IPS-18a (cell line): ENCODE data around the gene NDFIP2.
"Not testable (repeated sequence)": the region's sequence is repeated elsewhere in the genome, so short reads cannot be mapped to it uniquely, and the experiment has no call there.

Source experiments
- H3K27ac ChIP-seq: one replicate; pipeline ENCODE4 v1.5.1; 2013; ENCODE audit warnings: low read length
- H3K27me3 ChIP-seq: one replicate; pipeline ENCODE4 v1.6.1; 2013; ENCODE audit warnings: mild to moderate bottlenecking, low read length; ENCODE audit not compliant: control insufficient read depth, insufficient read depth
- H3K36me3 ChIP-seq: one replicate; pipeline ENCODE4 v1.6.1; 2013; ENCODE audit warnings: low read depth, low read length; ENCODE audit not compliant: control insufficient read depth
- H3K4me1 ChIP-seq: one replicate; pipeline ENCODE4 v1.6.1; 2013; ENCODE audit warnings: low read depth, low read length; ENCODE audit not compliant: control insufficient read depth
- H3K4me3 ChIP-seq: one replicate; pipeline ENCODE4 v1.5.1; 2013; ENCODE audit warnings: low read length
- H3K9ac ChIP-seq: one replicate; pipeline ENCODE4 v1.6.1; 2013; ENCODE audit warnings: mild to moderate bottlenecking, low read length, moderate library complexity
- H3K9me3 ChIP-seq: one replicate; pipeline ENCODE4 v1.6.1; 2013; ENCODE audit warnings: low read depth, low read length; ENCODE audit not compliant: control insufficient read depth

The NDFIP2 gene

DNA sequence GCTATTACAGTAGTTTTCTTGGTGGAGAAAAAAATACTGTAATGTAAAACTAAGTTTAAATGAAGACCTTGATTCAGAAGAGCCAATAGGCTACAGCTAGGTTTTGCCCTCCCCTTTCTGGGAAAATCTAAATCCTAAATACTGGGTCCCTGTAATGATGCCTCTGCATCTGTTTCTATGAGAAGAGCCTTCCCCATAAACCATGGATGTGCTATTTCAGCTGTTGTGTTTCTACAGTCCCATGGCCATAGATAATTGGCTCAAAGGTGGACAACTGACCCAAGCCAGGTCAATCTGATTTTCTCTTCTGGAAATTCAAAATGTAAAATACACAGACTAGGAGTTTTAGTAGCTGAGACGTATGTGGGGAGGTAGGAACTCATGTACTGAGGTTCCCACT is 101.9 kb downstream of the NDFIP2 start:
- Histone ChIP-seq H3K9me3 (no peaks in the 10 kb centered on the region), H3K4me3 (no peak overlapping the region), H3K9ac (no peak overlapping the region), H3K27ac (no peak overlapping the region), H3K36me3 (no peaks in the 10 kb centered on the region), H3K4me1 (no peaks in the 10 kb centered on the region), H3K27me3 (no peaks in the 10 kb centered on the region)

DNA sequence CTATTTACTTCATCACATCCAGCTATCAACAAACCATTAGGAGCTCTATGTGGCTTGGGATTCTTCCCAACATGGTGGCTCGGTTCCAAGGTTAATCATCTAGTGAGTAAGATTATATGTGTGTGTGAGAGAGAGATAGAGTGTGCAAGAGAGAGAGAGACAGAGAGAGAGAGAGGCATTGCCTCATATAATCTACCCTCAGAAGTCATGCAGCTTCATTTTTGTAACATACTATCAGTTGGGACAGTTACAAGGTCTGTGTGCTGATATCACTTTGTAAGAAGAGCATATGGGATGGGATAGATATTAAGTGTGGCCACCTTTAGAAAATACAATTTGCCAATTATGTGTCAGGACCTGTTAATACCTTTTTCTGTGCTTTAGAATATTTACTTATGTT is 104.1 kb downstream of the NDFIP2 start:
- Histone ChIP-seq H3K27ac (no peak overlapping the region), H3K36me3 (no peaks in the 10 kb centered on the region), H3K9me3 (no peaks in the 10 kb centered on the region), H3K27me3 (no peaks in the 10 kb centered on the region), H3K4me1 (no peaks in the 10 kb centered on the region), H3K4me3 (no peak overlapping the region), H3K9ac (no peak overlapping the region)

DNA sequence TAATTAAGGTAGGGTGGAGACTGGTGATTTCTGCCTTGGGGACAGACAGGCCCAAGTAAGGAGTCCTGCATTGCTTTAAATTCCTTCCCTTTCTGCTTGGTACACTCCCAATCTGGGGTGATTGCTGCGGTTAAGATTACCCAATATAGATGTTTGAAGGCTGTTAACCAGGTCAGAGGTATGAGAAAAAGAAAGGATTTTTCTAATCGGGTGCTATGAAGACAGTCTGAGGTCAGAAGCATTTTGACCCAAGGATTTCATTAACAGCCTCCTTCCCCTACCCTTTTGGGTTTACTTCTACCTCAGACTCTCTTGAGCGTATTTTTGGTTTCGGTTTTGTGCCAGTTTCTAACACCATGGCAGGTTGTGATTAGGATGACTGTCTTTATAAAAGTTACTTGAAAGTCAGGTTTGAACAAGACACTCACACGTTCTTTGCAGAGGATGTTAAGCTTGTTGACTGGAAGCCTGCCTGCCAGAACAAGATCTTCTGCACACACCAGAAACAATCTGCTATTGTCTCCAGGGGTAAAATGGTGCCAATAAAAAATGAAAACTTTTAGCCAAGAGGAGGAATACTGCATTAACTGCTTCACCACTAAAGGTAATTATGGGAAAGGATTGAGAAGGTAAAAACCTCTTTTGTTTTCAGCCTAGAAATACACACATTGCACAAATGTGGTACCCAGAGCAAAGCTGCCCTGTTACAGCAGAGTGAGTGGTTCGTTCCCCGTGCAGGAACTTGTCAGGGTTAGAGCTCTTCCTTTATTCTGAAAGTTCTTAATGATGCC is 108.8 kb downstream of the NDFIP2 start:
- H3K4me3 ChIP-seq, result no peak overlapping the region
- H3K36me3 ChIP-seq, result no peaks in the 10 kb centered on the region
- no peak overlapping the region for H3K27ac ChIP-seq
- no peaks in the 10 kb centered on the region for H3K4me1 ChIP-seq
- H3K27me3 ChIP-seq, result no peaks in the 10 kb centered on the region
- no peaks in the 10 kb centered on the region for H3K9me3 ChIP-seq
- no peak overlapping the region for H3K9ac ChIP-seq

DNA sequence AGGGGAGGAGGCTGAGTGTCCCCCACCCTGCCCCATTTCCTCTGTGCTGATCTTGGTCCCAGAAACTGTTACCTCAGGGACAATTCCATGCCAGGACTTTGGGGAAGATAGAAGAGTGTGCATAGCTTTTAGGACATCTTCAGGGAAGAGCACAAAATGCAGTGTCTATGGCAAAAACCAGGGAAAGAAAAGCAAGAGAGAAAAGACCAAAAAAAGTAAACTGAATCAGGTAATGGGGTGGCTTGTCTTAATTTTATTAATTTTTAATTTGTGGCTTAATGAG is 109.4 kb downstream of the NDFIP2 start:
- no peaks in the 10 kb centered on the region for H3K36me3 ChIP-seq
- no peaks in the 10 kb centered on the region for H3K4me1 ChIP-seq
- H3K4me3 ChIP-seq, result no peak overlapping the region
- H3K27me3 ChIP-seq, result no peaks in the 10 kb centered on the region
- H3K9ac ChIP-seq, result no peak overlapping the region
- H3K9me3 ChIP-seq, result no peaks in the 10 kb centered on the region
- no peak overlapping the region for H3K27ac ChIP-seq

DNA sequence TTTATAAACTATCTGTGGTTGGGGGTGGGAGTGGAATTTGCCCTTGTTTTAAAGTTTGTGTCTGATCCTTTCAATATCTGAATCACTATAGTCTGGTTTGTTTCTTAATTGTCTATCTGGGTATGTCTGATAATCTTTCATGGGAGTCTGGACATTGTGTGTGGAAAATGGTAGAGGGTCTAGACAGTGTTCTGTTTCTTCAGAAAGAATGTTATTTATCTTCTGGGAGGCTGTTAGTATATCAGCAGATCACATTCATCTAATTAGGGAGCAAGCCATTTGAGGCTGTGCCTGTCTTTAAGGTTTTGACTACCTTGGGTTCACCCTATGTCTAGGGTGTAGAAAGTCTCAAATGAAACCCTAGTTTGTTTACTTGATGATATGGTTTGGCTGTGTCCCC is 110.5 kb downstream of the NDFIP2 start:
- no peaks in the 10 kb centered on the region for H3K9me3 ChIP-seq
- no peak overlapping the region for H3K9ac ChIP-seq
- H3K36me3 ChIP-seq, result no peaks in the 10 kb centered on the region
- no peaks in the 10 kb centered on the region for H3K27me3 ChIP-seq
- H3K4me1 ChIP-seq, result no peaks in the 10 kb centered on the region
- H3K27ac ChIP-seq, result no peak overlapping the region
- H3K4me3 ChIP-seq, result no peak overlapping the region

DNA sequence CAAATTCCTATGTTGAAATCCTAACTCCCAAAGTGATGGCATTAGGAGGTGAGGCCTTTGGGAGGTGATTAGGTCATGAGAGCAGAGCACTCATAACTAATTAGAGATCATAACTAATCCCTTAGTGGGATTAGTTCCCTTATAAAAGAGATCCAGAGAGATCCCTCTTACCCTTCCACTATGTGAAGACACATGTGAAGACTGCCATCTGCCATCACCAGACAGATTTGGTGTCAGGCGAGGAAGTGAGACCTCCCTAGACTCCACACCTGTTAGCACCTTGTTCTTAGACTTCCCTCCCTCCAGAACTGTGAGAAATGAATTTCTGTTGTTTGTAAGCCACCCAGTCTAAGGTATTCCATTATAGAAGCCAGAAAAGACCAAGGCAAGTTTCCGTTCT is 112.2 kb downstream of the NDFIP2 start:
- Histone ChIP-seq H3K4me3 (no peak overlapping the region), H3K9me3 (no peaks in the 10 kb centered on the region), H3K9ac (no peak overlapping the region), H3K27me3 (no peaks in the 10 kb centered on the region), H3K27ac (no peak overlapping the region), H3K36me3 (no peaks in the 10 kb centered on the region), H3K4me1 (no peaks in the 10 kb centered on the region)

DNA sequence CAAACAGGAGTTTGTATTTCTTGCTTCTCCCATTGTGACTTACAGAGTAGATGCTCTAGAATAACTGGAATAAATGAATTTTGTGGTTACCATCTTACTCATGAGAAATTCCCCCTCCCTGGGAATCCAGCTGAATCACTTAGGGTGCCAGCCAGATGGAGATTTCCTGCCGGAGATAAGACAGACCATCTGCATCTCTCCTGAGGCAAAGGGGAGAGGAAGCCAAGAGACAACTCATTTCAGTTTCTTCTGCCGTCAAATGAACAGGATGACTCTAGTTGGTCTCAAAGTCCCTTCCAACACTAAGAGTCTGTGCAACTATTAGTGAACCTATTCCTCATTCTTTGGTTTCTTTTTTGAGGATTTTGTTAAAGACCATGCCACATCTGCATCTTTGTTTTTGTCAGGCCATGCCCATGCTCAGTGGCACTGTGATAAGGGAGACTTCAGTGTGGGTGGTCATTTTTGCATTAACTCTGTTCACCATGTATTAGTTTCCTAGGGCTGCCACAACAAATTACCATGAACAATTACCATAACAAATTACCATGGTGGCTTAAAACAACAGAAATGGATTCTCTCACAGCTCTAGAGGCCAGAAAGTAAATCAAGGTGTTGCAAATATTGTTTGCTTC is 112.8 kb downstream of the NDFIP2 start:
- Histone ChIP-seq H3K4me3 (no peak overlapping the region), H3K36me3 (no peaks in the 10 kb centered on the region), H3K27ac (no peak overlapping the region), H3K27me3 (no peaks in the 10 kb centered on the region), H3K9ac (no peak overlapping the region), H3K4me1 (no peaks in the 10 kb centered on the region), H3K9me3 (no peaks in the 10 kb centered on the region)

DNA sequence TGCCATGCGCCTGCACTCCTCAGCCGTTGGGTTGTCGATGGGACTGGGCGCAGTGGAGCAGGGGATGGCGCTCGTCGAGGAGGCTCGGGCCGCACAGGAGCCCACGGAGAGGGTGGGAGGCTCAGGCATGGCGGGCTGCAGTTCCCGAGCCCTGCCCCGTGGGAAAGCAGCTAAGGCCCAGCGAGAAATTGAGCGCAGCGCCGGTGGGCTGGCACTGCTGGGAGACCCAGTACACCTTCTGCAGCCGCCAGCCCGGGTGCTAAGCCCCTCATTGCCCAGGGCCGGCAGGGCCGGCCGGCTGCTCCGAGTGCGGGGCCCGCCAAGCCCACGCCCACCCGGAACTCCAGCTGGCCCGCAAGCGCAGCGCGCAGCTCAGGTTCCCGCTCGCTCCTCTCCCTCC is 119.2 kb downstream of the NDFIP2 start:
- H3K4me3 ChIP-seq, H3K27ac ChIP-seq, H3K9ac ChIP-seq, H3K4me1 ChIP-seq, H3K9me3 ChIP-seq, H3K27me3 ChIP-seq, H3K36me3 ChIP-seq: not testable (repeated sequence)

DNA sequence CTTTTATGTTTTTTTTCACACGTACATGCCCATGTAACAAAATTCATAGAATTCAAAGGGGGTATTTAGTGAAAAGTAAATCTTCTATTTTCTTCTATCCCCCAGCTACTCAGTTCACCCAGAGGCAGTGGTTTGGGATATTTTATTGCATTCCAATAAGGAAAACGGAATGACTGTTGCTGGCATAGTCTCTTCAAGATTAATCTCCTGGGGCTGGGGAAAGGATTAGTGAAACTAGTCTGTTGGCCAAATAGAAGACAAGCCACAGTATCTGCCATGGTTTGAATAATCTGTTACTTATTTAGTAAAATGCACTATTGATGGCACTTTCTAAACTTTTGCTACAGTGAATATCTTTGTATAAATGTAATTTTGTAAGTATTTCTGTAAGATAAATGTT is 122.0 kb downstream of the NDFIP2 start:
- H3K27me3 ChIP-seq, result no peaks in the 10 kb centered on the region
- no peak overlapping the region for H3K27ac ChIP-seq
- no peaks in the 10 kb centered on the region for H3K4me1 ChIP-seq
- no peak overlapping the region for H3K9ac ChIP-seq
- no peaks in the 10 kb centered on the region for H3K36me3 ChIP-seq
- H3K9me3 ChIP-seq, result no peaks in the 10 kb centered on the region
- H3K4me3 ChIP-seq, result no peak overlapping the region

DNA sequence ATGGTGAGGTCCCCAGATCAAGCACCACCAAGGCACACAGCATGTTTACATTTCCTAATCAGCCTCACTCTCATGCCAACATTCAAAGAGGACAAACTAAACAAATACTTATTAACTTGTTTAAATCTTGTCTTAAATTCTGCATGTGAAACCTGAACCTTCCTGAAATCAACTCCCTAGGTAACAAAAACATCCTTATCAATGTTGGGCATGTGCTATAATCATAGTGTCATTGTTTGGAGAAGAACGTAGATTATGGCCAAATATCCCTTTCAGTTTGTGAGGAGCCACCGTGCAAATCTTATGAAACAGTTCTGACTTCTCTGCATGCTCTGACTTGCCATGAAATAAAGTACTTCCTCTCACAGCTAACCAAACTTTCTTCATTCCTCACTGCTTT is 123.8 kb downstream of the NDFIP2 start:
- Histone ChIP-seq H3K9ac (no peak overlapping the region), H3K36me3 (no peaks in the 10 kb centered on the region), H3K4me1 (no peaks in the 10 kb centered on the region), H3K27ac (no peak overlapping the region), H3K27me3 (no peaks in the 10 kb centered on the region), H3K4me3 (no peak overlapping the region), H3K9me3 (no peaks in the 10 kb centered on the region)
